Kidney epithelial cell (primary cell): Measurements from ENCODE around the gene LCE1A. TPM values are rescaled to one million over a fixed set of nuclear protein-coding genes. Genes with fewer than 3 reads are reported as not detected.

Experiments
- DNase-seq: peaks from one replicate; pipeline ENCODE4 v3.0.0-alpha.2; 2010; ENCODE audit warnings: low read depth
- H3K27me3 ChIP-seq: 2 replicates; pipeline ENCODE4 v1.6.0; 2011; ENCODE audit warnings: low read length; ENCODE audit not compliant: control insufficient read depth, insufficient read depth
- H3K36me3 ChIP-seq: 2 replicates; pipeline ENCODE4 v1.5.1; 2011; ENCODE audit warnings: low read length; ENCODE audit not compliant: control insufficient read depth, insufficient read depth
- H3K4me3 ChIP-seq: 2 replicates; pipeline ENCODE4 v1.5.1; 2011; ENCODE audit warnings: low read depth, mild to moderate bottlenecking, control low read depth, low read length
- total RNA-seq: library from RNA; depleted of rRNA; stranded (reverse); fragments of >200 nt; gene quantifications from 2 replicates; pipeline ENCODE4 v1.2.3, GENCODE V29; 2015
- TF ChIP-seq, protein P1 (sequence below): IDR thresholded peaks from 2 replicates; pipeline ENCODE4 v1.5.1; 2011; ENCODE audit warnings: mild to moderate bottlenecking, moderate library complexity, low read length, control low read depth, inconsistent platforms; ENCODE audit not compliant: insufficient read depth, poor library complexity, severe bottlenecking

The LCE1A gene
- total RNA-seq, 1 donor from 2014 or later, result not detected

DNA sequence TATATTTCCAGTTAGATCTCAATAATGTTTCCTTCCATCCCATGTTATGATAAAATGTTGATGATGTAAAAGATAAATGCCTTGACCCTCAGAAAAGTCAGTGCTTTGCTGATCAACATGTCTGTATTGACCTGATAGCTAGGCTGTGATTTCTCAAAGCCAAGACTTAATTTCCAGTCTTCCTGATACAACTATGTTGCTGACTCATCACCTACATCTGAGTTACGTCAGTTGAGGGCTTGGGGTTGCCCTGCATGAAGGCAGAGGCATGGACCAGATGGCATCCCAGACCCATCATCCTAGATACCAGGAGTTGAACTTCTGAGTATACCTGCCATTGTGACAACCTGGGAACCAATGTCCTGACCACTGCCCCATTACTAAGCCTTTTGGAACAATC, 25.9 kb upstream of the LCE1A start:
- Histone ChIP-seq H3K27me3 (no peaks in the 10 kb centered on the region), H3K4me3 (no peak overlapping the region), H3K36me3 (no peaks in the 10 kb centered on the region)
- TF ChIP-seq, protein P1, sequence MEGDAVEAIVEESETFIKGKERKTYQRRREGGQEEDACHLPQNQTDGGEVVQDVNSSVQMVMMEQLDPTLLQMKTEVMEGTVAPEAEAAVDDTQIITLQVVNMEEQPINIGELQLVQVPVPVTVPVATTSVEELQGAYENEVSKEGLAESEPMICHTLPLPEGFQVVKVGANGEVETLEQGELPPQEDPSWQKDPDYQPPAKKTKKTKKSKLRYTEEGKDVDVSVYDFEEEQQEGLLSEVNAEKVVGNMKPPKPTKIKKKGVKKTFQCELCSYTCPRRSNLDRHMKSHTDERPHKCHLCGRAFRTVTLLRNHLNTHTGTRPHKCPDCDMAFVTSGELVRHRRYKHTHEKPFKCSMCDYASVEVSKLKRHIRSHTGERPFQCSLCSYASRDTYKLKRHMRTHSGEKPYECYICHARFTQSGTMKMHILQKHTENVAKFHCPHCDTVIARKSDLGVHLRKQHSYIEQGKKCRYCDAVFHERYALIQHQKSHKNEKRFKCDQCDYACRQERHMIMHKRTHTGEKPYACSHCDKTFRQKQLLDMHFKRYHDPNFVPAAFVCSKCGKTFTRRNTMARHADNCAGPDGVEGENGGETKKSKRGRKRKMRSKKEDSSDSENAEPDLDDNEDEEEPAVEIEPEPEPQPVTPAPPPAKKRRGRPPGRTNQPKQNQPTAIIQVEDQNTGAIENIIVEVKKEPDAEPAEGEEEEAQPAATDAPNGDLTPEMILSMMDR, result no peak
- no peak for DNase-seq

DNA sequence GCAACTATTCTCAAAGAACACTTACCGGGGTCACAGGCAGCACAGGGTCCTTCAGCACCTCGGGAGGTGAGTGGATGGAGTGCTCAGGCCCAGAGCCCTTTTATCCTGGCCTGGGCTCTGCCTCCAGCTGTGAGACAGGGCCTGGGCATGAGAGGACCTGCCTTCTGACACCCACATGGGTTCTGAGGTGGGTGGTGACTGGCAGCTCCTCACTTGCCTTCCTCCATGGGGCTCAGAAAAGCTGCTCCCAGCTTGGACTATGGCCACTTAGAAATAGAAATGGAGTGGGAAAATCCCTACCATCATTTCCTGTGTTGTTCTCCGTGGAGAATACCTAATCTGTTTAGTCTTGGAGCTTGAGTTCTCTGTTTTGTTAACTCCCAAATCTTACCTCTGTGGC, 20.7 kb upstream of the LCE1A start, which contains the start of gene LCE1C:
LCE1C (minus strand) TSS at position 76 of the 400 bp plus-strand sequence. CDS start 1,173 bp downstream, outside the sequence.
- DNase-seq, result no peak

GRCh38 chr1:152811050-152811449, 16.2 kb upstream of the LCE1A start:
- Histone ChIP-seq H3K27me3 (no peaks in the 10 kb centered on the region), H3K4me3 (no peak overlapping the region), H3K36me3 (no peaks in the 10 kb centered on the region)
- no peak for DNase-seq
- TF ChIP-seq, protein P1, result no peak

More for the DNA sequence above, 20.7 kb upstream of the LCE1A start, which contains the start of gene LCE1C:
- Histone ChIP-seq H3K27me3 (no peaks in the 10 kb centered on the region), H3K36me3 (no peaks in the 10 kb centered on the region), H3K4me3 (no peak within 1 kb of the TSS)
- TF ChIP-seq, protein P1, result no peak

DNA sequence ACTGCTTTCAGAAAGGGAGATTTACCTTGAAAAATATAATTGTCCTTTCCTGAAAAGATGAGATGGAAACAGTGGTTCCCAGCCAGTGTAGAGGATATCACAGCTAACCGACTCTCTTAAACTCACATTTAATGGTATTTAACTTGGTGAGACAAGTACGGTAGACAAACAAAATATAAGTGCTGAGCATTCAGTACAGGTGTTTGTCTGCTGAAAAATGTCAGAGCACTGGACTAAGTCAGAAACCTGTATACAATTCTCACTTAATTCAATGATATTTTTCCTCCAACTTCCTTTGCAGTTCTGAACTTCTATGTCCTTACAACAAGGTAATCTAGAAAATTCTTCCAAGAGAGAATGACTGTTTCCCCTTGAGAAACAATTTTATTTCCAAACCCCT, 15.6 kb upstream of the LCE1A start, which contains the start of gene LCE1B:
LCE1B (plus strand) TSS at position 301 of the 400 bp plus-strand sequence. CDS start 476 bp downstream, outside the sequence.
- no peak for DNase-seq
- Histone ChIP-seq H3K27me3 (no peaks in the 10 kb centered on the region), H3K36me3 (no peaks in the 10 kb centered on the region), H3K4me3 (no peak within 1 kb of the TSS)
- TF ChIP-seq, protein P1, result no peak

DNA sequence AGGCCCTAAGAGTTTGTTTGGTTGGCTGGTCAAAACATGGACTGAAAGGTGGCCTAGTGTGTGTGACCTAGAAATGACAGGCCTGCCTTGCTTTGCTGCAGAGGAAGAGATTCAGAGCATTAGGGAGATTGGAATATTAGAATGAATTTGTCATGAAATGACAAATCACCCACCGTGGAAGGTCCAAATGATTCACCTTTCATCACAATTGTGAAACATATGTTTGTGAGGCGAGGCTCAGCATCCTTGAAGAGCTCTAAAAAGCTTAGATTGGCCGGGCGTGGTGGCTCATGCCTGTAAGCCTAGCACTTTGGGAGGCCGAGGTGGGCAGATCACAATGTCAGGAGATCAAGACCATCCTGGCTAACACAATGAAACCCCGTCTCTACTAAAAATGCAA, 10.0 kb upstream of the LCE1A start:
- H3K4me3 ChIP-seq, result no peak overlapping the region
- TF ChIP-seq, protein P1, result no peak
- no peaks in the 10 kb centered on the region for H3K27me3 ChIP-seq
- no peaks in the 10 kb centered on the region for H3K36me3 ChIP-seq
- no peak for DNase-seq

DNA sequence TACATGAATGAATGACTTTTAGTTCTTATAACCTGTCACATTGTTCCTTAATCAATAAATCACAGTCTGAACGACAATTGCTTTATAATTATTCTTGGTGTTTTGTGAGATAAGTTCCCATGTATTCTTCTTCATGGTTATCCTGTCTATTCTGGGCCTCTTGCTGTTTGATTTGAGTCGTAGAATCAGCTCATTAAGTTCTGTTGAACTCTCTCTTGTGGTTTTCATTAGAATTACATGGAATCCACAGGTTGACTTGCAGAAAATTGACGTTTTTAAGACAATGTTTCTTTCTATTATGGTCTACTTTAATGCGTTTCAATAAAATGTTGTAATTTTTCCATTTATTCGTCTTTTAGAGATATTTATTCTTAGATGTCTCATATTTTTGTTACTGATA, 4.0 kb upstream of the LCE1A start:
- TF ChIP-seq, protein P1, result no peak
- Histone ChIP-seq H3K36me3 (no peaks in the 10 kb centered on the region), H3K27me3 (no peaks in the 10 kb centered on the region), H3K4me3 (no peak overlapping the region)
- no peak for DNase-seq
